HepG2 (cell line): ENCODE data around the gene AHSG. TPM values are rescaled to one million over a fixed set of nuclear protein-coding genes. Genes with fewer than 3 reads are reported as not detected.

Source experiments
- EEA1 ChIP-seq: sonication (generic); formaldehyde crosslinking; IDR thresholded peaks from 2 replicates; pipeline ENCODE4 v1.5.1; 2020; ENCODE audit warnings: mild to moderate bottlenecking, missing genetic modification reagents, borderline replicate concordance
- HNRNPK ChIP-seq: fragments of 200-400 bp; formaldehyde crosslinking; IDR thresholded peaks from 2 replicates; pipeline ENCODE4 v1.6.1; 2018; ENCODE audit warnings: low read length, low read depth, moderate library complexity, mild to moderate bottlenecking; ENCODE audit not compliant: poor library complexity, severe bottlenecking
- HOXD1 ChIP-seq: sonication (generic); formaldehyde crosslinking; IDR thresholded peaks from 2 replicates; pipeline ENCODE4 v1.5.0; 2020; ENCODE audit warnings: missing genetic modification reagents
- JDP2 ChIP-seq: sonication (generic); formaldehyde crosslinking; IDR thresholded peaks from 2 replicates; pipeline ENCODE4 v1.8.1; 2022; ENCODE audit warnings: missing genetic modification reagents, borderline replicate concordance
- KLF12 ChIP-seq: sonication (generic); formaldehyde crosslinking; IDR thresholded peaks from 2 replicates; pipeline ENCODE4 v1.4.0; 2020; ENCODE audit warnings: missing genetic modification reagents, borderline replicate concordance
- MAF1 ChIP-seq: sonication (generic); formaldehyde crosslinking; IDR thresholded peaks from 2 replicates; pipeline ENCODE4 v1.5.0; 2020; ENCODE audit warnings: missing genetic modification reagents, borderline replicate concordance
- MTA1 ChIP-seq: sonication (generic); formaldehyde crosslinking; IDR thresholded peaks from 2 replicates; pipeline ENCODE4 v1.4.0; 2020; ENCODE audit warnings: missing genetic modification reagents, mild to moderate bottlenecking, borderline replicate concordance
- NR2F1 ChIP-seq, 2 experiments: fragments of 450-650 bp in 1 of 2; formaldehyde crosslinking in 1 of 2; IDR thresholded peaks; 2 replicates each; pipeline versions ENCODE4 v1.5.0 to v1.6.1; 2016 to 2020; ENCODE audit warnings: mild to moderate bottlenecking in 1 of 2, missing compliant biosample characterization in 1 of 2, missing genetic modification reagents in 1 of 2, moderate library complexity in 1 of 2
- PAX8 ChIP-seq: sonication (generic); formaldehyde crosslinking; IDR thresholded peaks from 2 replicates; pipeline ENCODE4 v1.8.0; 2022; ENCODE audit warnings: mild to moderate bottlenecking, missing genetic modification reagents, borderline replicate concordance
- RAD51 ChIP-seq: fragments of 450-650 bp; IDR thresholded peaks from 2 replicates; pipeline ENCODE4 v1.6.1; 2016; ENCODE audit warnings: borderline replicate concordance
- RCOR2 ChIP-seq: IDR thresholded peaks from 2 replicates; pipeline ENCODE4 v1.6.1; 2016; ENCODE audit warnings: missing biosample characterization, missing genetic modification reagents
- SMAD1 ChIP-seq: sonication (generic); formaldehyde crosslinking; IDR thresholded peaks from 2 replicates; pipeline ENCODE4 v1.4.0; 2020; ENCODE audit warnings: missing genetic modification reagents, low read depth, mild to moderate bottlenecking, borderline replicate concordance
- SMARCC2 ChIP-seq: fragments of 450-650 bp; IDR thresholded peaks from 2 replicates; pipeline ENCODE4 v1.6.1; 2017; ENCODE audit warnings: antibody characterized with exemption, mild to moderate bottlenecking
- SOX13 ChIP-seq, 3 experiments: fragments of 450-650 bp in 1 of 3; sonication (generic) in 1 of 3; formaldehyde crosslinking in 1 of 3; IDR thresholded peaks in 2 of 3; conservative IDR thresholded peaks in 1 of 3; 2 replicates each; pipeline versions ENCODE4 v1.5.0 to v1.6.1; 2016 to 2020; ENCODE audit warnings: antibody characterized with exemption in 1 of 3, mild to moderate bottlenecking in 1 of 3, missing compliant biosample characterization in 1 of 3, missing genetic modification reagents in 1 of 3, moderate library complexity in 1 of 3
- SOX5 ChIP-seq: IDR thresholded peaks from 2 replicates; pipeline ENCODE4 v1.6.1; 2016; ENCODE audit warnings: borderline replicate concordance
- YEATS2 ChIP-seq: sonication (generic); formaldehyde crosslinking; IDR thresholded peaks from 2 replicates; pipeline ENCODE4 v1.4.0; 2020; ENCODE audit warnings: missing genetic modification reagents, borderline replicate concordance
- ZNF260 ChIP-seq: sonication (generic); formaldehyde crosslinking; IDR thresholded peaks from 2 replicates; pipeline ENCODE4 v1.4.0; 2020; ENCODE audit warnings: missing genetic modification reagents, low read depth, mild to moderate bottlenecking, borderline replicate concordance
- ZNF274 ChIP-seq: sonication (generic); formaldehyde crosslinking; IDR thresholded peaks from 2 replicates; pipeline ENCODE4 v1.5.1; 2020; ENCODE audit warnings: mild to moderate bottlenecking, missing genetic modification reagents
- ZNF333 ChIP-seq: sonication (generic); formaldehyde crosslinking; IDR thresholded peaks from 2 replicates; pipeline ENCODE4 v1.4.0; 2020; ENCODE audit warnings: mild to moderate bottlenecking, missing genetic modification reagents, borderline replicate concordance
- ZNF713 ChIP-seq: sonication (generic); formaldehyde crosslinking; IDR thresholded peaks from 2 replicates; pipeline ENCODE4 v1.4.0; 2020; ENCODE audit warnings: mild to moderate bottlenecking, missing genetic modification reagents
- polyA plus RNA-seq, 8 experiments: library from polyadenylated mRNA; depleted of rRNA in 3 of 8; stranded (reverse) in 7 of 8; unstranded in 1 of 8; fragments of >200 nt; fragmentation: Illumina TruSeq in 4 of 8; extraction: Trizol in 4 of 8; gene quantifications; 2 replicates each; pipeline versions ENCODE4 v1.2.1 to v1.2.3, GENCODE V29; 2011 to 2016; ENCODE audit warnings: low read depth in 4 of 8, missing spikeins in 1 of 8, mixed read lengths in 1 of 8; ENCODE audit not compliant: insufficient read depth in 1 of 8
- total RNA-seq, 5 experiments: library from RNA; depleted of rRNA; stranded (reverse); fragments of >200 nt; fragmentation: Illumina TruSeq; extraction: Trizol; gene quantifications; 2 replicates each; pipeline ENCODE4 v1.2.3, GENCODE V29; 2016; ENCODE audit warnings: low read depth in 1 of 5
- TF ChIP-seq, protein P1 (sequence below): sonication (generic); formaldehyde crosslinking; conservative IDR thresholded peaks from 2 replicates; pipeline ENCODE4 v1.8.0; 2022; ENCODE audit warnings: mild to moderate bottlenecking, moderate library complexity, missing genetic modification reagents
- TF ChIP-seq, protein P2 (sequence below): sonication (generic); formaldehyde crosslinking; IDR thresholded peaks from 2 replicates; pipeline ENCODE4 v1.4.0; 2020; ENCODE audit warnings: missing genetic modification reagents
- TF ChIP-seq, protein P3 (sequence below): sonication (generic); formaldehyde crosslinking; IDR thresholded peaks from 2 replicates; pipeline ENCODE4 v1.8.1; 2023; ENCODE audit warnings: missing genetic modification reagents, inconsistent platforms, borderline replicate concordance
- TF ChIP-seq, protein P4 (sequence below): IDR thresholded peaks from 2 replicates; pipeline ENCODE4 v1.6.1; 2012; ENCODE audit warnings: low read depth, low read length, improper control_type of control experiment

Gene AHSG
- total and polyA plus RNA-seq, 2 of the 13 experiments (the other 11 are each of a cell fraction or from before 2014, with no cell fraction given) = 2,043 to 19,152 TPM

DNA sequence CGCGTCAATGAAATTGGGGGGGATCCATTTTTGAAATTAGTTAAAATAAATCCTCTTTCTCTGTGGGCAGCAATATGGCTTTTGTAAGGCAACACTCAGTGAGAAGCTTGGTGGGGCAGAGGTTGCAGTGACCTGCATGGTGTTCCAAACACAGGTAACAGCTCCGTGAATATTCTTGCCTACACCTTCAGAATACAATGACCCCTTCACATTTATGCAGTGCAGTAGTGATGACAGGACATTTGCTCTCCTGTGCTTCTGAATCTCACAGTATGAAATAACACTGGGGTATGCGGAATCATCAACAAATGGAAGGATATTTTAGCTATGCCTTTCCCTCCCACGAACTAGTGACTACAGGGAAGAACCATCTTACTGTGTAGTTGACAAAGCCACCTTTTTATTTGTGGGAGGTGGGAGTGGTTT, 6.9 kb downstream of the AHSG start (continued):
- TF ChIP-seq ZNF260 (CRISPR knock-in tag) (no peak), MTA1 (CRISPR knock-in tag) (no peak), EEA1 (no peak), NR2F1 (CRISPR knock-in tag; IDR thresholded peaks at IDR 0.05) (no peak), JDP2 (CRISPR knock-in tag) (no peak), SMAD1 (CRISPR knock-in tag) (no peak), HOXD1 (no peak), SMARCC2 (no peak), ZNF713 (CRISPR knock-in tag) (no peak), ZNF274 (0 out of 2 replicates have a peak, but pooled peaks have one; percentile 4), KLF12 (no peak), ZNF333 (CRISPR knock-in tag) (no peak), HNRNPK (no peak), RCOR2 (CRISPR knock-in tag) (no peak), YEATS2 (no peak), RAD51 (no peak), SOX5 (0 out of 2 replicates have a peak, but pooled peaks have one; percentile 4), MAF1 (CRISPR knock-in tag) (no peak), PAX8 (CRISPR knock-in tag) (no peak), SOX13 (IDR thresholded peaks at IDR 0.05) (peak; percentile 36; the same call in 1 of the 2 replicates), SOX13 (CRISPR knock-in tag; conservative IDR thresholded peaks at IDR 0.05 in 1 of 2, IDR thresholded peaks at IDR 0.05 in 1 of 2) (no peak)
- TF ChIP-seq, protein P1, sequence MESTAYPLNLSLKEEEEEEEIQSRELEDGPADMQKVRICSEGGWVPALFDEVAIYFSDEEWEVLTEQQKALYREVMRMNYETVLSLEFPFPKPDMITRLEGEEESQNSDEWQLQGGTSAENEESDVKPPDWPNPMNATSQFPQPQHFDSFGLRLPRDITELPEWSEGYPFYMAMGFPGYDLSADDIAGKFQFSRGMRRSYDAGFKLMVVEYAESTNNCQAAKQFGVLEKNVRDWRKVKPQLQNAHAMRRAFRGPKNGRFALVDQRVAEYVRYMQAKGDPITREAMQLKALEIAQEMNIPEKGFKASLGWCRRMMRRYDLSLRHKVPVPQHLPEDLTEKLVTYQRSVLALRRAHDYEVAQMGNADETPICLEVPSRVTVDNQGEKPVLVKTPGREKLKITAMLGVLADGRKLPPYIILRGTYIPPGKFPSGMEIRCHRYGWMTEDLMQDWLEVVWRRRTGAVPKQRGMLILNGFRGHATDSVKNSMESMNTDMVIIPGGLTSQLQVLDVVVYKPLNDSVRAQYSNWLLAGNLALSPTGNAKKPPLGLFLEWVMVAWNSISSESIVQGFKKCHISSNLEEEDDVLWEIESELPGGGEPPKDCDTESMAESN (CRISPR knock-in tag) = no peak
- TF ChIP-seq, protein P2, sequence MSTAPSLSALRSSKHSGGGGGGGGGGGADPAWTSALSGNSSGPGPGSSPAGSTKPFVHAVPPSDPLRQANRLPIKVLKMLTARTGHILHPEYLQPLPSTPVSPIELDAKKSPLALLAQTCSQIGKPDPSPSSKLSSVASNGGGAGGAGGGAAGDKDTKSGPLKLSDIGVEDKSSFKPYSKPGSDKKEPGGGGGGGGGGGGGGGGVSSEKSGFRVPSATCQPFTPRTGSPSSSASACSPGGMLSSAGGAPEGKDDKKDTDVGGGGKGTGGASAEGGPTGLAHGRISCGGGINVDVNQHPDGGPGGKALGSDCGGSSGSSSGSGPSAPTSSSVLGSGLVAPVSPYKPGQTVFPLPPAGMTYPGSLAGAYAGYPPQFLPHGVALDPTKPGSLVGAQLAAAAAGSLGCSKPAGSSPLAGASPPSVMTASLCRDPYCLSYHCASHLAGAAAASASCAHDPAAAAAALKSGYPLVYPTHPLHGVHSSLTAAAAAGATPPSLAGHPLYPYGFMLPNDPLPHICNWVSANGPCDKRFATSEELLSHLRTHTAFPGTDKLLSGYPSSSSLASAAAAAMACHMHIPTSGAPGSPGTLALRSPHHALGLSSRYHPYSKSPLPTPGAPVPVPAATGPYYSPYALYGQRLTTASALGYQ = no peak
- TF ChIP-seq, protein P3, sequence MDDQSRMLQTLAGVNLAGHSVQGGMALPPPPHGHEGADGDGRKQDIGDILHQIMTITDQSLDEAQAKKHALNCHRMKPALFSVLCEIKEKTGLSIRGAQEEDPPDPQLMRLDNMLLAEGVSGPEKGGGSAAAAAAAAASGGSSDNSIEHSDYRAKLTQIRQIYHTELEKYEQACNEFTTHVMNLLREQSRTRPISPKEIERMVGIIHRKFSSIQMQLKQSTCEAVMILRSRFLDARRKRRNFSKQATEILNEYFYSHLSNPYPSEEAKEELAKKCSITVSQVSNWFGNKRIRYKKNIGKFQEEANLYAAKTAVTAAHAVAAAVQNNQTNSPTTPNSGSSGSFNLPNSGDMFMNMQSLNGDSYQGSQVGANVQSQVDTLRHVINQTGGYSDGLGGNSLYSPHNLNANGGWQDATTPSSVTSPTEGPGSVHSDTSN (CRISPR knock-in tag) = no peak
- TF ChIP-seq, protein P4, sequence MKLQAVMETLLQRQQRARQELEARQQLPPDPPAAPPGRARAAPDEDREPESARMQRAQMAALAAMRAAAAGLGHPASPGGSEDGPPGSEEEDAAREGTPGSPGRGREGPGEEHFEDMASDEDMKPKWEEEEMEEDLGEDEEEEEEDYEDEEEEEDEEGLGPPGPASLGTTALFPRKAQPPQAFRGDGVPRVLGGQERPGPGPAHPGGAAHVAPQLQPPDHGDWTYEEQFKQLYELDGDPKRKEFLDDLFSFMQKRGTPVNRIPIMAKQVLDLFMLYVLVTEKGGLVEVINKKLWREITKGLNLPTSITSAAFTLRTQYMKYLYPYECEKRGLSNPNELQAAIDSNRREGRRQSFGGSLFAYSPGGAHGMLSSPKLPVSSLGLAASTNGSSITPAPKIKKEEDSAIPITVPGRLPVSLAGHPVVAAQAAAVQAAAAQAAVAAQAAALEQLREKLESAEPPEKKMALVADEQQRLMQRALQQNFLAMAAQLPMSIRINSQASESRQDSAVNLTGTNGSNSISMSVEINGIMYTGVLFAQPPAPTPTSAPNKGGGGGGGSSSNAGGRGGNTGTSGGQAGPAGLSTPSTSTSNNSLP = no peak
